Limb (tissue), 2 donors: Measurements from ENCODE around the gene CD69.
"Not testable (repeated sequence)": the region's sequence is repeated elsewhere in the genome, so short reads cannot be mapped to it uniquely, and the experiment has no call there.

Source experiments
- DNase-seq, 2 donors: peaks; one replicate each; pipeline ENCODE4 v3.0.0-alpha.2; 2016; ENCODE audit errors: extremely low spot score in 2 of 2

Gene CD69

GRCh38 chr12:9750276-9751203, 10.2 kb downstream of the CD69 start:
- peak; percentile 46 to 85 for DNase-seq

- no peak for DNase-seq
These were observed 11.1 kb downstream of the CD69 start for GRCh38 chr12:9749640-9750039.

GRCh38 chr12:9745199-9745598, 15.5 kb downstream of the CD69 start:
- DNase-seq, result no peak

- no peak for DNase-seq
These were observed 18.0 kb downstream of the CD69 start for GRCh38 chr12:9742661-9743060.

GRCh38 chr12:9741726-9742125, 19.0 kb downstream of the CD69 start:
- no peak for DNase-seq

- DNase-seq, result no peak
These were observed 20.5 kb downstream of the CD69 start for GRCh38 chr12:9740106-9740750.

- DNase-seq, result peak in 1 of 2 donors; percentile 41
These were observed 21.1 kb downstream of the CD69 start for GRCh38 chr12:9739404-9740105.

GRCh38 chr12:9738905-9739304, 21.8 kb downstream of the CD69 start:
- DNase-seq, result not testable (repeated sequence)

GRCh38 chr12:9736936-9737705, 23.6 kb downstream of the CD69 start:
- DNase-seq, result no peak

- no peak for DNase-seq
These were observed 25.1 kb downstream of the CD69 start for GRCh38 chr12:9735601-9736000.

GRCh38 chr12:9732921-9733461, 27.7 kb downstream of the CD69 start, which contains the start of gene CLECL1:
TSS of gene CLECL1 (minus strand) at chr12:9733097.
- no peak for DNase-seq

GRCh38 chr12:9731797-9732196, 28.9 kb downstream of the CD69 start:
- no peak for DNase-seq

- no peak for DNase-seq
These were observed 29.3 kb downstream of the CD69 start for GRCh38 chr12:9731393-9731792.

GRCh38 chr12:9730591-9730990, 30.1 kb downstream of the CD69 start:
- no peak for DNase-seq

- DNase-seq, result no peak
These were observed 30.7 kb downstream of the CD69 start for GRCh38 chr12:9730011-9730410.

- no peak for DNase-seq
These were observed 31.6 kb downstream of the CD69 start for GRCh38 chr12:9729082-9729481.

- no peak for DNase-seq
These were observed 32.9 kb downstream of the CD69 start for GRCh38 chr12:9727813-9728212.

- DNase-seq, result no peak
These were observed 35.4 kb downstream of the CD69 start for GRCh38 chr12:9725213-9725870.

GRCh38 chr12:9724023-9724422, 36.7 kb downstream of the CD69 start:
- DNase-seq, result no peak

GRCh38 chr12:9721394-9722092, 39.2 kb downstream of the CD69 start:
- DNase-seq, result no peak
